Measurements from ENCODE around the gene ZZZ3. TPM values are rescaled to one million over a fixed set of nuclear protein-coding genes. Genes with fewer than 3 reads are reported as not detected.

ZZZ3 gene
- total RNA-seq, 1 experiment from 2014 or later: 51.1 TPM

- Histone ChIP-seq H2BK12ac (ENCODE audit: insufficient read length, low read depth, low read length) (no peak overlapping the region), H2AFZ (ENCODE audit: low read length) (no peak overlapping the region), H4K8ac (replicated peaks; ENCODE audit: insufficient read length, low read depth, low read length) (no peak overlapping the region), H3T11ph (ENCODE audit: low read length) (no peak overlapping the region), H3K79me1 (ENCODE audit: insufficient read depth, low read depth, low read length, poor library complexity, severe bottlenecking) (no peaks in the 10 kb centered on the region), H3K27ac (ENCODE audit: insufficient read length, low read depth, low read length) (no peak overlapping the region), H3K18ac (ENCODE audit: insufficient read length, low read depth, low read length) (no peak overlapping the region), H3K14ac (ENCODE audit: insufficient read depth, low read length) (no peak overlapping the region), H3K9ac (ENCODE audit: extremely low read depth, insufficient read length, low read length) (no peak overlapping the region), H3K4ac (ENCODE audit: low read depth, low read length) (no peak overlapping the region), H3K4me2 (ENCODE audit: insufficient read depth, insufficient read length, low read length) (no peak overlapping the region), H2AK5ac (ENCODE audit: insufficient read length, low read length) (no peak overlapping the region), H3K9me3 (ENCODE audit: control insufficient read depth, low read depth, low read length) (no peaks in the 10 kb centered on the region), H4K5ac (ENCODE audit: insufficient read length, low read depth, low read length) (no peak overlapping the region), H4K20me1 (ENCODE audit: control insufficient read depth, insufficient read depth, insufficient read length) (no peaks in the 10 kb centered on the region), H2BK120ac (ENCODE audit: low read depth, low read length, poor library complexity, severe bottlenecking) (no peak overlapping the region), H3K27me3 (ENCODE audit: insufficient read depth, low read length) (no peaks in the 10 kb centered on the region), H4K91ac (ENCODE audit: insufficient read length, low read depth, low read length) (no peak overlapping the region), H3K23me2 (ENCODE audit: insufficient read length, low read depth, low read length, poor library complexity, severe bottlenecking) (no peaks in the 10 kb centered on the region), H2BK15ac (ENCODE audit: low read depth, low read length) (no peak overlapping the region), H2BK20ac (ENCODE audit: low read depth, low read length, poor library complexity, severe bottlenecking) (no peak overlapping the region), H3K56ac (ENCODE audit: insufficient read length, low read depth, low read length) (no peak overlapping the region), H3K23ac (ENCODE audit: insufficient read length, low read depth, low read length) (no peak overlapping the region), H3K79me2 (ENCODE audit: insufficient read depth, low read length) (no peaks in the 10 kb centered on the region), H3K4me1 (ENCODE audit: insufficient read depth, low read length) (no peaks in the 10 kb centered on the region), H2BK5ac (ENCODE audit: insufficient read length, low read length) (no peak overlapping the region)
- no CpG with 5 or more reads among the region's 3 CpGs for WGBS (ENCODE audit: extremely low coverage, insufficient read length, low lambda C conversion rate)
- Mint-ChIP-seq H3K36me3 (ENCODE audit: insufficient read depth in 1 of 3, low read depth in 3 of 3) (peaks cover 0 to 13% (median 7%) of the 10 kb centered on the region in 3 experiments; a peak in 6 of 7 replicates), H3K27ac (no peak overlapping the region), H3K4me1 (no peaks in the 10 kb centered on the region), H3K4me3 (no peak overlapping the region), H3K9me3 (no peaks in the 10 kb centered on the region; a peak in 2 of 5 replicates), H3K27me3 (ENCODE audit: low read depth) (no peaks in the 10 kb centered on the region)
- no peak for TF ChIP-seq CTCF (conservative IDR thresholded peaks at IDR 0.05)
- no peak for DNase-seq
Observed at GRCh38 chr1:77697441-77697840, 15.0 kb upstream of the ZZZ3 start.

Measured in H9 (cell line).